HG03342 (cell line): Measurements from ENCODE around the gene MRPL10.
A peak's percentile ranks its signal among the peaks of the same experiment; 100 is the strongest.

ENCODE experiments used
- ATAC-seq: cut with Tn5 transposase; IDR thresholded peaks from one replicate; pipeline ENCODE4 v1.9.1; 2021; ENCODE audit warnings: mild to moderate bottlenecking, moderate library complexity; ENCODE audit not compliant: unreplicated experiment

MRPL10 gene

DNA sequence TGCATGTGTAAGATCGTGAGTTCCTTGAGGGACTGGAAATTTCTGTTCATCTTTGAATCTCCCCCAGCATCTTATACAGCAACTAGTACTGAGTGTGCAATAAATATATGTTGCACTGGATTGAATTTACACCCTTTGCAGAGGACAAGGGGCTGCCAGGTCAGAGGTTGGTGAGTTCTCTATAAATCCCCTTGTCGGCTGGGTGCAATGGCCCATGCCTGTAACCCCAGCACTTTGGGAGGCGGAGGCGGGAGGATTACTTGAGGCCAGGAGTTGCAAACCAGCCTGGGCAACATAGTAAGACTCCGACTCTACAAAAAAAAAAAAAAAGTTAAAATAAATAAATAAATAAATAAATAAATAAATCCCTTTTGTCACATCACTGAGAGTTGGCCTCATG lies 29.0 kb upstream of the MRPL10 start:
- no peak for ATAC-seq

GRCh38 chr17:47857551-47858455 lies 26.5 kb upstream of the MRPL10 start:
- no peak for ATAC-seq

DNA sequence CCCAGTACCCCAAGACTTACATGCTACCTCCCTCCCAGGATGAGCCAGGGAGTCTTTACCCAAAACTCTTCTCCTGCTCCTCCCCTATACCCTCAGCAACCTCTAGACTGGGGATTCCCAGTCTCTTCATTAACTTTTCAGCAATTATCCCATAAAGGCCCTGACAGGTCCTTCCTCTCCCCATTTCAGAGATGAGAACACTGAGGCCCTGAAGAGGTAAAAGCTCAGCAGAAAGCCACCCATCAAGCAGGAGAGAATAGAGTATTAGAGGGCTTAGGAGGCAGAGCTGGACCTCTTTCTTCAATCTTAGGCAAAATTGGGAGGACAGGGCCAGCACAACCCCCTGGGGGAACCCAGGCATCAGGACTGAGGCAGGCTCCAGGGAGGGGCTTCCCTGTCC lies 25.5 kb upstream of the MRPL10 start:
- ATAC-seq, result no peak

DNA sequence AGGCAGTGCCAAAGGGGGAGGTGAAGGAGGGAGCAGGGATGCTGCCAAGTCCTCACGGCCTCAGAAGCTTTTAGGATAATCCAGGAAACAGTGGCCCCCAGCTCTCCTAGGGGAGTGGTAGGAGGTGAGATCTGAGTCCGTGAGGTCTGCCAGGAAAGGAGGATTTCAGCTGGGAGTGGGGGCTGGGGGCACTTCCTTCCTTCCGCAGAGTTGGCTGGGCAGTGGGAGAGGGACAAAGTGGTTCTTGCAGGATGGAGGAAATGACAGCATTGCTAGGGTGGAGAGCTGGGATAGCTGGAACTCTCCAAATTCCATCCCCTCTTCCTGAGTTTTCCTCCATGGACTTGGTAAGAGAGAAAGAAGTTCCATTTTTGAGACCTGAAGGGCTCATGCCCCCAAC lies 24.4 kb upstream of the MRPL10 start:
- ATAC-seq, result no peak

DNA sequence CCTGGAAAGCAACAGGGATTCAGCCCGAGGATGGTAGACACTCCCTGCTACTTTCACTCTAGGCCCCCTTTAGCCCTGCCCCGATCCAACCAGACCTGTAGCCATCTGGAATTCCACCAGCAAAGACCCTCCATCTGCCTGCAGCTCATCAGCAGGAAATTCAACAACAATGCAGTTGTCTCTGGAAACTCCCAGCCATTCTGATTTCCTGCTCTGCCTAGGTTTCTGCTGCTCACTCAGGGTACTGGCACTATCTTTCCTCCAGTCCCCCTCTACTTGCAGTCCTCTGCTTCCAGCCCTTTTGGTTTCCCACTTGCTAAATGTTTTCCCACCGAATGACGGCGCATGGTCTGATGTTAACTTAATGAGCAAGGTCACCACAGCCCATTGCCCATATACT lies 22.3 kb upstream of the MRPL10 start:
- no peak for ATAC-seq

GRCh38 chr17:47852113-47852949 lies 21.0 kb upstream of the MRPL10 start:
- no peak for ATAC-seq

- no peak for ATAC-seq
Measured at GRCh38 chr17:47851764-47852112, 20.4 kb upstream of the MRPL10 start.

GRCh38 chr17:47850692-47851573 lies 19.6 kb upstream of the MRPL10 start, which contains the start of gene SP6:
Gene SP6, minus strand, starts transcription at chr17:47851163. Its CDS starts 2,734 bp downstream, at chr17:47848429.
- no peak for ATAC-seq

DNA sequence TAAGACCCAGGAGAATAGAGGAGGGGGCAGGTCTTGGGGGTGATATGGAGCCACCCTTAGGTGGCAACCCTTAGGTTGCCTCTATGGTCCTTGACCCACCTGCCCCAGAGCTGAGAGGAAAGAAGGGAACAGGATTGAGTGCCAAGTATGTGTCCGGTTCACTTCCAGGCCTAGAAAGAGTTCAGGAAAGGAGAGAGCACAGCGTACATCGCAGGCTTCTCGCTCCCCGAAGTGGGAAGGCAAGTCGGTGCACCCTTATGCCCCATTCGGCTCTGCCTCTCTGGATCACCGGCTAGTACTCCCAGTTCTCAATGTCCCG lies 19.0 kb upstream of the MRPL10 start:
- ATAC-seq, result no peak

DNA sequence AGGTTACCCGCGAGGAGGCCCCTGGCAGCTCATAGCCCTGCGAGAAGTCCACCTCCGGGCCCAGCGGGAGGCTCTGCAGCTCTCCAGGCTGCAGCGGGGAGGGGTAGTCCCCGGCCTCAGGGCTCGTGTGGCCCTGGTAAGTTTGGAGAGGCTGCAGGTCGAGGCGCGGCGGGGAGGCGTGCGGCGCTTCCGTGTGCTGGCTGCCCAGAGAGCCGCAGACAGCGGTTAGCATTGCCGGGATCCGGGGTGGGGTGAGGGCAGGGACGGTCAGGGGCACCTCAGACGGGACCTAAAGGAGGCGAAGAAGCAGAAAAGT lies 16.8 kb upstream of the MRPL10 start:
- no peak for ATAC-seq

DNA sequence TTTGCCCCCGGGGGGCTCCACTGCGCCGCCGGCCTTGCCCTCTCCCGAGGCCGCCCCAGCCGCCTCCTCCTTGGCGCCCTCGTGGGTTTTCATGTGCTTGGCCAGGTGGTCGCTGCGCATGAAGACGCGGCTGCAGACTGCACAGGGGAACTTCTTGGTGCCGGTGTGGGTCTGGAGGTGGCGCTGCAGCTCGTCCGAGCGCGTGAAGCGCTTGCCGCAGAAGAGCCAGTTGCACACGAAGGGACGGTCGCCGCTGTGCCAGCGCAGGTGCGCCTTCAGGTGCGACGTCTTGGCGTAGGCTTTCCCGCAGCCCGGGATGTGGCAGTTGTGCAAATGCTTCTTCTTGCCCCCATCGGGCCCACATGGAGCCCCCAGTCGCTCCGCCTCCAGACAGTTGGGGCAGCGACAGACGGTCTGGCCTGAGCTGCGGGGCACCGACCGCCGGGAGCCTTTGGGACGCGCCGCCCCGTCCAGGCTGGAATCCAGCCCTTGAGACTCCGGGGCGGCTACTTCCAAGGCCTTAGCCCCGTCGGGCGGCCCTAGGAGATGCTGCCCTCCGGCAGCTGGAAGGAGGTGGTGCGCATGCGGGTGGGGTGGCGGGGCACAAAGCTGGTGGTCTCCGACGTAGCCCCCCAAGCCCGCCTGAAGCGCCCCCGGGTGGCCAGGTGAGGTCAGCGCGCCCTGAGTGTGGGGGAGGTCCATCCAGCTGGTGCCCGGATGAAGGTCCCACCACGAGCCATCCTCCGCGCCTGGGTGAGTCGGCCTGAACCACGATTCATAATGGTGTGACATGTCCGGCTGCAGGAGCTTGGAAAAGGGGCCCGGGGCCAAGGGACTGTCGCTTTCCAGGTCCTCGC lies 16.2 kb upstream of the MRPL10 start:
- no peak for ATAC-seq

DNA sequence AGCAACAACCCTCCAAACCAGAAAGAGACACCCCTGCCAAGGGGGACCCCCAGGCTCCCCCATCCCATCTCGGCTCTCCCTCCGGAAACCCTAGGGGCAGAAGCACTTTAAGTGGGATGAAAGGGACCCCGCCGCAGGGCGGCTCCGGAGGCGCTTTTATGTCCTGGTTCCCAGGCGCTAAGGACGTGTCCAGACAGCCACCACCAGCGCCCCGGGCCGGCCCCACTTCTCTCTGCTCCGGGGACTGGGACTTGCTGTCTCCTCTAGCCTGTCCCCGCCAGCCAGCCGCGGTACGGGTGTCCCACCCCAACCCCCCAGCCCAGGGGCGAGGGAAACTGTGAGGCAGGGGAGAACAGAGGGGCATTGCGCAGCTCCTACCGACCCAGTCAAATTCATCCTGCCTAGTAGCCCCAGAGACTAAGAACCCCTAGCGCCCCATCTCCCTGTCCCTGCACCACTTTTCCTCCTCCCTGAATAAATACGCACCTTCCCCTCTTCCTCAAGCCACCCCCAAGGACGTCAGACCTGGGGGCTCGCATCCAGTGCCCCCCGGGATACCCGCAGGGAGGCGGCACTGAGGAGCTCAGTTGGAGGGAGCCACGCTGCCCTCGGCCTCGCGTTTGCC lies 15.5 kb upstream of the MRPL10 start:
- no peak for ATAC-seq

DNA sequence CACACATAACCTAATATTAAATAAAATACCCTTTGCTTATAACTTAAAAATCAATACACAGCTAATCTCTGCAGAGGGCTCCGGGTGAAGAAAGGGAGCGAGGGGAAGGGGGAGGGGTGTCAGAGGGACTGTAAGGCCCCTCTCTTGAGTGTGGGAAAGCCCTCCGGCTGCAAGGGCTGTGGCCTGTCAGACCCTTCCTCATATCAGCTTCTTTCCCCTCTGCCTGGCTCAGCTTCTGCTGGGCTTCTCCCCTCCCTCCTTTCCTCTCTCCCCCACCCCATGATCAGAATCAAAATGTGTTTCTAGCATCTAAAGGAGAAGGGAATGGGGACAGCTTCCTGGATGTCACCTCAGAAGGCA lies 14.4 kb upstream of the MRPL10 start:
- no peak for ATAC-seq

DNA sequence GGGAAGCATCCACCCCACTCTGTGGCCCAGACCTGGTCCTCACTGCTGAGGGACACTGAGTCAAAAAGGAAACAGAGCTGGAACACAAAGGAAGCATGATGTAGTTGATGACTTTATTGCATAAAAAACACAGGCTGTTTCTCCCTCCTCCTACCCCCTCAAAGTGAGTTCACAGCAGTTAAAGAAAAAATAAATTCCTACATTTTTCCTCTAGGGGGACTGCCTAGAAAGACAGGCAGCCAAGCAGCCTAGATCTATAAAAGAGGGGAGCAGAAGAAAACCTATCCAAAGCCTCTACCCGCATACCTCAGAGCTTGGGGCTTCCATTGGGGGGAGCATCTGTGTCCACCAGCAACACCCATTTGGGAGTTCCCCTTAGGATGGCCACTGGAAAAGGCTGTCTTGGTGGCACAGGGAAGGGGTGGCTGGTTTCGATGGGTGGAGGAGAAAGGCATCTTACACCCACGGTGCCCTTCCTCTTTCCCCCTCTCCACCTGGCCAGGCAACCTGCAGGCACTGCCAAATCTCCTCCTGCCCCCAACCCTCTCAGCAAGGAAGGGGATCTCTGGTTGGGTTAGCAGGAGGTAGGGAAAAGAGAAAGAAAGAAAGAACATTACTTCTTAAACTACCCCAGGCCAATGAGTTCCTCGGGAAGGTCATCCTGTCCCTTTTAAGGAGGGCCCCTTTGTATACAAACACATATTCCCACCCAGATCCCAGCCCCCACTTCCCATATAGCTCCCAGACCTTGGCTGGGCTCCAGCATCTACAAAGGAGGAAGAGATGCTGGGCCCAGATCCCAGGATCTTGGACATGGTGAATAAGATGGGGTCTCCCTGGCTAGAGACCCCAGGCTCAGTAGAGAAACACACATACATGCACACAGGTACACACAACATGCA lies 13.7 kb upstream of the MRPL10 start:
- no peak for ATAC-seq

DNA sequence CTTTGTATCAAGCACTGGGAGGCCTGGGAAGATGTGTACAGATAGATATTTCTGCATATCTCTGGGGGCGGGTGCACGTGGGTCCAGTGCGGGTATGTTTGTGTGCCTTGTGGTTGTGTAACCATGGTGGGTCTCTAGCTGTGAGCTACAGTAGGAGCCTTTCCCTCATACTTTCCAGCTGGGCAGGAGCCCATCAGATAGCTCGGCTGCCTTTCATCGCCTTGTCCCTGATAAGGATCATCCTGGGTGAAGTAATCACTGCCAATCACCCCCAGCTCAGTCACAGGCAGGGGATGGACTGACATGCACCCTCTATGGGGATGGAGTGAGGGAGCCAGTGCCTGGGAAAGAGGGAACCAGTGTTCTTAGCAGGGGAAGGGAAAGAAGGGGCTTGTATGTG lies 12.9 kb upstream of the MRPL10 start:
- no peak for ATAC-seq

DNA sequence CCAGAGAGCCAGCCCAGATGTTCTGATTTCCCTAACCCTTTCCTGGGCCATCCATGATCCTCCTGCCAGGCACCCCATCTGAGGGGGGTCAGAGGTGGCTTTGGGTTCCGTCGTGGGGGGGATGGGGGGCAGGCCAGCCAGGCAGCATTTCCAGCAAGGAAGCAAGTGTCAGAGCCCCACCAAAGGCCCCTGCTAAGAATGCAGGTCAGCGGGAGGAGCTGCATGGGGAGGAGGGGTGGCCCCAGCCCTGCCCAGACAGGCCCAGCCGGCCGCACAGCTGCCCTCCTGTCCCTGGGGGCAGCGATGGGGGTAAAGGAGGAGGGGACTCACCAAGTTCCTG lies 12.0 kb upstream of the MRPL10 start:
- no peak for ATAC-seq

DNA sequence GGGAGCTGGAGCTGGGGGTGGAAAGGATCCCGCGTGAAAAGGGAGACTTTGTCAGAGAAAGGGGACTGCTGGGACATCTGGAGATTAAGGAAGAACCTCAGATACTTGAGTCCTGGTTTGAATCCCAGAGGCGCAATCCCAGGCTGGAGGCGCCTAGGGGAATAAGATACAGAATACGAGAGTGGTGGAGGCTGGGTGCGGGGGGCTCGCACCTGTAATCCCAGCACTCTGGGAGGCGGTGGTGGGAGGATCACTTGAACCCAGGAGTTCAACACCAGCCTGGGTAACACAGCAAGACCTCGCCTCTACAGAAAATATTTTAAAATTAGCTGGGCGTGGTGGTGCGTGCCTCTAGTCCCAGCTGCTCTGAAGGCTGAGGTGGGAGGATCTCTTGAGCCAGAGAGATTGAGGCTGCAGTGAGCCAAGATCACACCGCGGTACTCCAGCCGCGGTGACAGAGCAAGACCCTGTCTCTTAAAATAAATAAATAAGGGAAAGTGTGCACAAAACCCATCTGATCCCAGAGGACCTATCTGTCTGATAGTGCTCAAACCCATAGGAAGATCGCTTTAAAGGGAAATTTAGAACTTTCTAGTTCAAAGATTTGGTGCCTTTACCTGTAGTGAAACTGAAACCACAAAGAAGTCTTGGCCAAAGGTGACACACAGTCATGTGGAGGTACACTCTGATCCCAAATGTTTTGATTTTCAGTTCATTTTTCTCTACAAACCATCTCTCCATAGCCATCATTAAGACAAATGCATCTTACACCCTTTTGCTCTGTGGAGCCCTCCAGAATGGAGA lies 10.3 kb upstream of the MRPL10 start:
- no peak for ATAC-seq

DNA sequence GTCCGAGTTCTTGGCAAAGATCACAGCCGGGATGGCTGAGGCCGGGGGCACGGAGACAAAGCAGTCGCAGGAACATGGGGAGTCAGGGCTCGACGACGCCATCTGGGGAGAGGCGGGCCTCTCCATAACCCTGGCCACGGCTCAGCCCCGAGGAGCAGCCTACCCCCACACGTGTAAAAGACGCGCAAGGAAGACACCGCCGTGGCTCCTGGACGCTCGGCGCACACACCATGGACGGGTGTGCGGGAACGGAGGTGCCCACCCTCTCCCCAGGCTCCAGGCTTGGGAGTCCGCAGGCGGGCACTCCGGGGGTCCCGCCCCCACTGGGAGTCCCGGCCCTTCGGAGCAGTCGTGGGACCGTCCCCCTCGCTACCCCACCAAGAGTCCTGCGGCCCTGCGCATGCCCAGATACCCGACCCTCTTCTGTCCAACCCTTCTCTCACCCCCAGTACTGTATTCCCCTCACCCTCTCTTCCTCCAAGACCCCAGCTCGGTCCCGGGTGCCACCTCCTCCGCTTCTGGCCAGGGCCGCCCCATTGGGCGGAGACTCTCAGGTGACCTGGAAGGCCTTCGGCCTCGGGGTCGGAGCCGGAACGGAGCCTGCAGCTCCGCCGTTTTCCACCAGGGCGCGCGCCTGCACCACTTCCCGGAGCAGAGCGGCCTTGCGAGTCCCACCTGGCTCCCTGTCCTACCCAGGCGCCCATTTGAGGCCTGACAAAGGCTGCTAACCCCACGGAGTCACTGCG lies 9.6 kb upstream of the MRPL10 start, which contains the start of gene SCRN2:
SCRN2 (minus strand) TSS at position 532 of the 746 bp plus-strand sequence; CDS start at position 102, 430 bp downstream.
- peak; percentile 85 for ATAC-seq
